SIG-M5 (cell line): ENCODE data around the gene LRRC72.
"Not testable (repeated sequence)": the region's sequence is repeated elsewhere in the genome, so short reads cannot be mapped to it uniquely, and the experiment has no call there.

Source experiments
- DNase-seq: peaks from one replicate; lab custom pipeline; 2025; lab: John Stamatoyannopoulos, UW

The LRRC72 gene

DNA sequence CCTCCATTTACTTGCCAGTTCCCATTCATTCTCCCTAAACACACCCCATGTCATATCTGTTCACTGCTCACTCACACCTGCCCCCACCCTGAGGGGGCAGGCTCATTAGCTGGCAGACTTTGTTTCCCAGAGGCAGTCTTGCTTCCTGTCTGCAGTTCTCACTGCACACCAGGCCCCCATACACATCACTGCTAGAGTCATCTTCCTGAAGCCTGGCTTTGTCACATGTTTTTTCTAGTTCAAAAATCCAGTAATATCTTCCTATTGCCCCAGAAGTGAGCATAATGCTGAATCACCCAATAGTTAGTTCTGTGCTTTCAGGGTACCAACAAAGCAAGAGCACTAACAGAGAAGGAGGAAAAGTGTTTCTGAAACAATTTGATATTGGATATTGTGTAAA, 1.9 kb downstream of the LRRC72 start:
- DNase-seq = no peak

DNA sequence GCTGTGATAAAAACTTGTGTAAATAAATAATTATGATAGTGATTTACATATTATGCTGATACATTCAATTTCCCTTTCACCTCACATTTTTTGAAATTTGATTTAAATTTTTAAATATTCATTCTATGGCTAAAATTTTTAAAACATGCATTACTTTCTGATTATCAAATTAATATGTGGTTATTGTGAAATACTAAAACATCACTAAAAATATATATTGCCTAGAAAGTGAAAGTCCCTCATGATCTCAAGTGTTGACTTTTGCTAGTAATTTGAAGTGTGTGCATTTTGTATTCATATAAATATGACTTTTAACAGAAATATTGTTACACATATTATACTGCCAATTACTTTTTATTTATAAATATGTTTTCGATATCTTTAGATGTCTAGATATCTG, 3.1 kb downstream of the LRRC72 start:
- DNase-seq = no peak

DNA sequence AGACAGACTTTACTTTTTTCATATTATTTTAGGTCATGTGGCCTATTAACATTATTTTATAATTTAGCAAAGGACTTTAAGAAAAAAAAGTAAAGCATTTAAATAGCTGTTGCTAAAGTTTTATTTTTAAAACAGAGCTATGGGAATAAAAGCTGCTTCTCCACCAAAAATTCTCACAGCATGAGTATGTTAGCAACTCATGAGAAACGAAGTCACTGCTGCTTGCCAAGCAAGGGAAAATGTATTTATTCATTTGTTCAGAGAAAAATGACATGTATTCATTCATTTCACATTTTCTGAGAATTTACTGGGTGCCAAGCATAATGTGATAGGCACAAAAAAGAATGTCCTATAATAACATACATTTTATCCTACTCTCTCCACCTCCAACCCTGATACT, 5.1 kb downstream of the LRRC72 start:
- DNase-seq = no peak

DNA sequence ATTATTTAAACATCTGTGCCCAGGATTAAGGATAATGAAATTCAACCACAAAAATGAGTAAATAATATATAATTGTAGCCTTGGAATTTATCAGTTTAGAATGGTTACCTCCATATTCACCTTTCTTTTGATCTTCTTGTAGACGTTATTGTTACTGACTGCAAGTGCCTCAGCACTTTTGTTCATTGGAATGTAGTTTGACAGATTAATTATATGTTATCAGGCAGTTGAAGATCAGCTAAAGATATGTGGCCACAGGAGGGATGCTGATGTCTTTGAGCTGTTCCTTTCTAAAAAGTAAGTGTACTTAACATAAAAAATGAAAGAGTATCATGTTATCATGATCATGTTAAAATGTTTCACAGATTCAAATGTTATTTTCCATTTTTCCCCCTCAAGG, 5.6 kb downstream of the LRRC72 start:
- no peak for DNase-seq

DNA sequence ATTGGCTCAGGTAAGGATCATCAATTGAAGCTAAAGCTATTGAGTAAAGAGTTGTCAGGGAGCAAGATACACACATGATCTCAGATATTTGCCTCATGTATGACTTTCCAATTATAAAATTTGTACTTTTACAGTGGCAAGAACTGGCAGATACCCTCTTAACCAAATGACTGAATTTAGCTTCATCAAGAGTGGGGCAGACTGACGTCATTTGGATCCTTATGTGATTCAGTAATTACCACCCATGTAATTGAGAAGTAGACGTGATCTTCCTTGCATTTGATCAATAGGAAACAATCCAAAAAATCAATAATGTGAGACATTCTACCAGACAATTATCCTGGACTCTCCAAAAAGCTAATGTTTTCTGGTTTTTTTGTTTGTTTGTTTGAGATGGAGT, 8.9 kb downstream of the LRRC72 start:
- no peak for DNase-seq

DNA sequence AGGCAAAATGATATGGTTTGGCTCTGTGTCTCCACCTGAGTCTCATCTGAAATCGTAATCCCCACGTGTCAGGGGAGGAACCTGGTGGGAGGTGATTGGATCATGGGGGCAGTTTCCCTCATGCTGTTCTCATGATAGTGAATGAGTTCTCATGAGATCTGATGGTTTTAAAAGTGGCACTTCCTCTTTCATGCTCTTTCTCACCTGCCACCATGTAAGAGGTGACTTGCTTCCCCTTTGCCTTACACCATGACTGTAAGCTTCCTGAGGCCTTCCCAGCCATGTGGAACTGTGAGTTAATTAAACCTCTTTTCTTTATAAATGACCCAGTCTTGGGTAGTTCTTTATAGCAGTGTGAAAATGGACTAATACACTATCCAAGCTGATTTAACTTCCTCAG, 13.9 kb downstream of the LRRC72 start:
- not testable (repeated sequence) for DNase-seq

DNA sequence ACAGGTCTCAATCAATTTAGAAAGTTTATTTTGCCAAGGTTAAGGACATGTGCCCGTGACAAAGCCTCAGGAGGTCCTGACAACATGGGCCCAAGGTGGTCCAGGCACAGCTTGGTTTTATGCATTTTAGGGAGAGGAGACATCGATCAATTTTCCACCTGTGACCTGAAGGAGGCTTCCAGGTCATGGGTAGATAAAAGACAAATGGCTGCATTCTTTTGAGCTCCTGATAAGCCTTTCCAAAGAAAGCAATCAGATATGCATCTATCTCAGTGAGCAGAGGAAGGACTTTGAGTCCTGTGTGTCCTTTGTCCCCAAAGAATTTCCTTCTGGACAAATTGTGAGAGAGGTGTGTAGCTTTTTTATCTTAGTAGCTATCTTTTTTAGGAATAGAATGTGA, 15.8 kb downstream of the LRRC72 start:
- no peak for DNase-seq

DNA sequence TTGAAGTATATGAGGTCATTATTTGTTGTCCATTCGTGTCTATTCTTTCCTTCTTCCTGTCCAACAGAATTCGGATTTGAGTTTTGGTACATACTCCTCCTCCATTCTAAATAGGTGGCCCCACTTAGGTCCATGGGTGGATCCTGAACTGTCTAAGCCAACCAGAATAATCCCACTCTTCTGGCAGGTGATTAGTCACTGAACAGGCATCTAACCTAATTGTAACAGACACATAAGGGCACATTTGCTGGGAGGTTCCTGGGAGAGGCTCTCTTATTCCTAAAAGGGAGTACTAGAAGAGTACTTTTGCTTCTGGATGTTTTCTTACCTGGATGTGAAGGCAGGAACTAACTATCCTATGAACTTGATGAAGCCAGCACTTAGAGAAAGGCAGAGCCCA, 16.8 kb downstream of the LRRC72 start:
- no peak for DNase-seq

DNA sequence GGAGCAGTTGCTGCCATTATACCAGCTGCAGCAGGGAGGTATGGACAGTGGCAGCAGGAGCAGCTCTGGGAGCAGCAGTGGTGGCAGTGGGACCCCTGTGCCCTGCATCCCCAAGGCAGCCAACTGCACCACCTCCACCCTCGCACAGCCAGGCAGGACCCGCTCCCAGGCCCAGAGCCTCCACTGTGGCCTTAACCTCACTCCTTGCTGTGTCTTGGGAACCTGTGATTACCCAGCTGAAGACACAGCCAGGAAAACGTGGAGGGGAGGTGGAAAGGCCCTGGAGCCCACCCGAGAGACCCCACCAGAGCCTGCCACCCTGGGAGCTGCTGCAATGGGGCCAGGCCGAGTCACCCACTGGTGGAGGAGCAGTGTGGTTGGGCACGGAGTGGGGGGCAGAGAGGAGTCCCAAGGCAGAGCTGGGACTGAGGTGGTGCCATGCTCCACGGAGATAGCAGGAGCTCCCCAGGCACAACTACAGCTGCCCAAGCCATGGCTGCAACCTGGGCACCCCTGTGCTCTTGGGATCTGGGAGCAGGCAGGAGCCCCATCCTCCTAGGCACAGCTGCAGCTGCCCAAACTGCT, 20.4 kb downstream of the LRRC72 start:
- no peak for DNase-seq

DNA sequence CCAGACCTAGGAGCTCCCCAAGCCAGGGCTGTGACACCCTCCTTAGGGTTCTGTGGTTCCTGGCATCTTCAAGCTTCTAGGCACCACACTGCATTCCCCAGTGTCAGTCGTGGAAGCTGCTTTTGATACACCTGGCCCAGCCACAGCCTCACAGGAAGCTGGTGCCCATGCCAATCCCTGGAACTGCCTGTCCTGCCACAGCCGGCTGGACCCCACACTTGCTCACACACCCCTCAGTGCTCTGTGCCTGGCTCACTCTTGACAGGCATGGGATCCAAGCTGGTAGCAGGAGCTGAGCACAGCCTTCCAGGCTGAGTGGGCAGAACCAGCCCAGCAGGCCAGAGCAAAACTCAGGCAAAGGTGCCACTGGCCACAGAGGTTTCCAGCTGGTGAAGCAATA, 21.8 kb downstream of the LRRC72 start:
- DNase-seq = no peak

DNA sequence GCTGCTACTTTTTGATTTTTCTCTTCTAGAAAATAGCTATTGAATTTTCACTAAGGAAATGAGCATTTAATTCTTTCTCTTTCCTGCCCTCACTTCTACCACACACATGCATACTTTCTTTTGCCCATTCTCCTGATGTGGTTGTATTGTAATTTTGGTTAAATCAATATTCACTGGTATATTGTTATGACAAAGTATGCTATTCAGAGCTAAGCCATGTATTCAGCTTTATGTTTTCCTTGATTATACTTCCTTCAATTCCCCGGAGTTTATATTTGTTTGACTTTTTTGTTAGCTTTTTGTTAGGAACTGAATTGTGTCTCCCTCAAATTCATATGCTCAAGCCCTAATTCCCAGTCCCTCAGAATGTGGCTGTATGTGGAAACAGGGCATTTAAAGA, 24.0 kb downstream of the LRRC72 start:
- no peak for DNase-seq

DNA sequence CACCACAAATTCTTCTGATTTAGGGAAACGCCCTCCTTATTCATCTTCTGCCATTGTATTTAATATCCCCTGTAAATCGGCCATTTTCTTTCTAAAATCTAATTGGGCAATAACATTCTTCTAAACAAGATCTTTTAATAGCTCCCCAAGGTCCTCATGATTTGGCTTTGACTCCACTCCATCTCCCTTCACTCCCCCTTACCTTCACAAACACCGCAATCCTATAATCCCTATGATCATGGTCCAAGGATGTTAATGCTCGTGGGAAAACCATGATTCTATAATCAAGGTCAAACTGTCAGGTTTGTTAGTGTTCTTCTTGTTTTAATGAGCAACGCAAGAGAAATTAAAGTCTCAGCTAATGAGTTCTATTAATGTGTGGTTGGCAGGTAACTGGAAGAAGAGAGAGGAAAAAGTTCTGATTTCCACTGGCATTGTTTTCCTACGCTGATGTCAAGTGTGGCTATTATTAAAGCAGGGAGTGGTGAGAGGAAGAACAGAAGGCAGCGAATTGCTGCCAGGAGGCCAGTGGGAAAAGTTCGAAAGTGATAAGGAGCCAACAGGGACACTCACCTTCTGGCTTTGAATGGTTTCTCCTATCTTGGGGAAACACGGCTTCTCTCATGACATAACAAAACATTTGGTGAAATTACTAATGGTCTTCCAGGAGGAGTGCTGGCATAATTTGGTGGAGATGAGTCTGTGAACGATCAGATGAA, 28.1 kb downstream of the LRRC72 start:
- DNase-seq = no peak

DNA sequence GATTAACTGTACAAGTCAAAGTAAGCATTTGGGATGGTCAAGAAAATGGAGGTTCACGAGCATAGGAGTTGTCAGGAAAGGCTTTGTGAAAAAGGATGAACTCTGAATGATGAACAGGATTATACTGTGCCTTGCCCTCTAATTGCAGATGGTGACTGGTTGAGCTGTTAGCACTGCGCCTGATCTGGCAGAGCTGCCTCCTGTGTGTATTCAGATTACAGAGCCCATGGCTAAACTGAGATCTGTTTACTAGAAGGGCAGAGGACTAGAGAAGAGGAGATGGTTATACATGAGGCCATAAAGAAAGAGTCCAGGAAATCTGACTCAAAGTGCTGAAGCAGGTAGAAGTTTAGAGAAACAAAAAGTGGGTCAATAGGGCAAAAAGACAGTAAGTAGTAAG, 29.7 kb downstream of the LRRC72 start:
- DNase-seq = no peak

DNA sequence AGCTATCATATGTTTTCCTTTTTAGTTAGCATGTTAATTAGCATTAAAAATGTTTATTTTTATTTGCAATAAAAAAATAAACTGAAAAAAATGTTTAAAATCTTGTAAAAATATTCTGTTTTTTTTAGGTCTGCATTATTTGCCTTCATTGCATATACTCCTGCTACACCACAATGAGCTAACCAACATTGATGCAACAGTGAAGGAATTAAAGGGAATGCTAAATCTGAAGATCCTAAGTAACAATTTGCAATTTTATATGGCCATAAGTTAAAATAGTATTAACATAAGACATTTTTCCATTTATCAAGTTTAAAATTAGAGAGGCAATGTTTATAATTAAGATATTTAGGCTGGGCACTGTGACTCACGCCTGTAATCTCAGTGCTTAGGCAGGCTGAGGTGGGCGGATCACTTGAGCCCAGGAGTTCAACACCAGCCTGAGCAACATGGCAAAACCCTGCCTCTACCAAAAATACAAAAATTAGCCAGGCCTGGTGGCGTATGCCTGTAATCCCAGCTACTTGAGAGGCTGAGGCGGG, 32.2 kb downstream of the LRRC72 start:
- no peak for DNase-seq

DNA sequence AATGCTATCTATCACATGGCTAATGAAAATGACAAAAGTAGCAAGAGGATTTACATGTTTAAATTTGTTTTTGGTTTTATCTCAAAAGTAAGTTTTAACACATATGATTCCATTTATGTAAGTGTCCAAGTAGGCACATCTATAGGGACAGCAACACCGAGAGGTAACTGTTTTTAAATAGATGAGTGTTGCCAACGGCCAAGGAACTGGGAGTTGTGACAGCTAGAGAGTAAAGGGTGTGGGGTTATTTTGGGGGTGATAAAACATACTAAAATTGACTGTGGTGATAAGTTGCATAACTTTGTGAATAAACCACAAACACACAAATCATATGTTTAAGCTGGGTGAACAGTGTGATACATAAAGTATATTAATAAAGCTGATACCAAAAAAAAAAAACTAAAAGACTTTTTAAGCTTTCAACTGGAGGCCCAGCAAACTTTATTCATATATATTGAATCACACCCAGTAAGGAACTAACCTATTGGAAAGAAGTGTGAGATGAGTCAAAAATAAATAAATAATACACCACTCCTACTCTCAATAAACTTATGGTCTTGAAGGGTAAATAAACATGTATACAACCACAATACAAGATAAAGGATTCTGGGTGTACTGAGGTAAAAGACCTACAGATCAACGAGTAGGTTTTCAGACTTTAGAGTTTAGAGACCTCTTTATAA, 33.0 kb downstream of the LRRC72 start:
- DNase-seq = no peak

DNA sequence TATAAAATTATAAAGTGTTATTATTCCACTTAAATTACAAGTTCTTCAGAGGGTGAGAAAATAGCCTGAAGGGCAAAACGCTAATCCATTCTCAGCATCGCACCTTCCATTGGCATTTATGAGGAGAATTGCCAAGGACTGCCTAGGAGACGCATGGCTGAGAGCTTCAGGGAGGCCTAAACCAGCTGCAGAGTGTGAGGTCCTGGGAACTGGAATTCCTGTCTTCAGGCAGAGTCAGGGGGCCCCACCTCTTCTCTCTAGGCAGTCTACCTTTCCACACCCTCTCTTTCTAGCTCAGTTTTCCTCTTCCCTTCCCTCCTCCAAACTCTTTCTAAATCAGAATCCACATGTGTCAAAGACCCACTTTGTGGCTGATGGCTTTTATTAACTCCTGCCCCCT, 35.3 kb downstream of the LRRC72 start:
- DNase-seq = no peak

DNA sequence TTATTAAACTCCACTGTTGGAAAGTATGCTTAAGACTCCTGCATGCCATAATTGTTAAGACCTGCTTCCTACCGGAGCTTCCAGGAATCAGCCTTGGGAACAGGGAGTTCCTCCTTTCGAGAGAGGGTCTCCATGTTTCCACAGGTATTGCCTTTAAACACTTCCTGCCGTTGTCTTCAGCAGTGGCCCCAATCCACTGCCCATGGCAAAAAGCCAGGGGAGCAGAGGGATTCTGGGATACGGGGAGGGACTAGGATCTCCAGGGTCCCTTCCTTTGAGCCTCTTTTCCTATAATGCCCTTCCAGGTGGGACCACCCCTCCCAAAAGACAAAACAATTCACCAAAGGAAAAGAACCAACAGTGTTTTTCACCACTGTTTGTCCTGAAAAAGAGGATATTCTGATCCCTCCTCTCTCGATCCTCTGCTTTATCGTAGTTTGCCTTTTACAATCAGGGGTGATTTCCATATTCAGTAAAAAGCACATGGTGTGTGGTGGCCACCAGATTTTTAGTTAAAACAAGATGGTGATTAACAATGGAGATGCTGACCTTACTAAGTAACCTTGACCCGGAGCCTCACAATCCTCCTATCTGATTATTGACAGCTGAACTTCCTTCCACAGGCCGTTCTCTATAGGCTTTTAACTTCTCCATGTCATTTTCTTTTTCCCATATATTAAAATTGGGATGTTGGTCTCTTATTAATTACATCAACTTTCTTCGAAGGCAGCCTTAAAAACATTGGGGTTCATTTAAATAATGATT, 36.0 kb downstream of the LRRC72 start:
- no peak for DNase-seq

DNA sequence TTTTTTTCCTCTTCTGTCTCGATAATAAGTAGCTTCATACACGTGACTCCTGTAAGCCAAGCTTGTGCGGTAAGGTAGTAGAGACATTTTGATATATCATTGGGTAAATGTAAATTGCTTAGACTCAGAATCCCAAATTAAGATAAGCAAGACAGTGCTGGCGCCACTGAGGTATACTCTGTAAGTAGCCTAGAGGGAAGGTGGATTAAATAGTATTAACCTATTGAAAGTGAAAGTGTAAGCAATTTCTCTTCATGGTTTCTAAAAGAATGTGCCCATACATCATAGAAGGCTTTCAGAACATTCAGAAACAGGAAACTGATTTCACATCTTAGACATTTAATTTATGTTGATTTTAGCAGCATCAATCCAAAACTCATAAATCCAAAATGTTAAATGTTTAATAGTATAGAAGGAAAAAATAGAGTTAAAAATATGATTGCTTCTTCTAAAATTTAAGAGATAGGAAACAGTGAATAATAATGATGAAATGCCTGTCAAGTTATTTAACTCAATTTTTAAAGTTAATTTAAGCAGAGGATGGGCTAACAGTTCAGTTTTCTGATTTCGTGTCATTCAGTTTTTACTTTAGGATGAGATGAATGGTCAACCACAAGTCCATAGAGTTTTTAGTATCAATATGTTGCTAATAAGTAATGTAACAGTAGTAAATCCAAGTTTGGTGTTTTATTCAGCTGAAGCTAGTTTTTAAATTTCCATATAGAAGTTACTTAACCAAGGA, 36.8 kb downstream of the LRRC72 start:
- no peak for DNase-seq

DNA sequence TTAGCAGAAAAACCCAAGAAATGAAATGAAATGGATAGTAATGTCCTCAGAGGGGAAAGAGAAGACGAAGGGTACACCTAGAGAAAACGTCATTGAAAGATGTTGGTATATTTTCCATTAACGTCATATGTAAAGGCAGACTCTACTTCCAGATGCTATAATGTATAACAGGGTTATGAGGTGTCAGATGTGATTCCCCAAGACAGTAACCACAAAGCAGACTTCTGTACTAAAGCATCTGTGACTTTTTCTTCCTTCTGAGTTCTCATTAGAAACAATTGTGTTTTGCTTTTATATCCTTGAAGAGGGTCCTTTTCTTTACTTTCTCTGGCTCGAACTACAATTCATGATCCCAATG, 37.4 kb downstream of the LRRC72 start:
- no peak for DNase-seq

DNA sequence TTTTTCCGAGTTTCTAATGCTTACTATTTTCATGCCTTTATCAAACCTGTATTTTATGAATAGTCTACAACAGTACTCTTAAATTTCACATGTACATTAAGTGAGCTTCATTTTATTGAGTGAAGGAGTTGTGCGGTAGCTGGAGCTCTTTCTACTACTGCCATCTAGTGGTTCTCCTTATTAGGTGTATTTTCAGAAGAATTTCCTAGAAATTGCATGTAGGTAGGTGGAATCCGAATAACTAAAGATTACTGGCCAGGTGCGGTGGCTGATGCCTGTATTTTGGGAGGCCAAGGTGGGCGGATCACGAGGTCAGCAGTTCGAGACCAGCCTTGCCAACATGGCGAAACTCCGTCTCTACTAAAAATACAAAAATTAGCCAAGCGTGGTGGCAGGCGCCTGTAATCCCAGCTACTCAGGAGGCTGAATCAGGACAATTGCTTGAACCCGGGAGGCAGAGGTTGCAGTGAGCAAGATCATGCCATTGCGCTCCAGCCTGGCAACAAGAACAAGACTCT, 38.3 kb downstream of the LRRC72 start:
- DNase-seq = no peak

DNA sequence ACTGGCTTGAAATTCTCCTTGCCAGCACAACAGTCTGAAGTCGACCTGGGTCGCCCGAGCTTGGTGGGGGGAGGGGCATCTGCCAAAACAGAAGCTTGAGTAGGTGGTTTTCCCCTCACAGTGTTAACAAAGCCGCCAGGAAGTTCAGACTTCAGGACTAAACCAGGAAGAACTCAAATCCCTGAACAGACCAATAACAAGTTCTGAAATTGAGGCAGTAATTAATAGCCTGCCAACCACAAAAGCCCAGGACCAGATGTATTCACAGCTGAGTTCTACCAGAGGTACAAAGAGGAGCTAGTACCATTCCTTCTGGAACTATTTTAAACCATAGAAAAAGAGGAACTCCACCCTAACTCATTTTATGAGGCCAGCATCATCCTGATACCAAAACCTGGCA, 45.3 kb downstream of the LRRC72 start:
- DNase-seq = no peak

DNA sequence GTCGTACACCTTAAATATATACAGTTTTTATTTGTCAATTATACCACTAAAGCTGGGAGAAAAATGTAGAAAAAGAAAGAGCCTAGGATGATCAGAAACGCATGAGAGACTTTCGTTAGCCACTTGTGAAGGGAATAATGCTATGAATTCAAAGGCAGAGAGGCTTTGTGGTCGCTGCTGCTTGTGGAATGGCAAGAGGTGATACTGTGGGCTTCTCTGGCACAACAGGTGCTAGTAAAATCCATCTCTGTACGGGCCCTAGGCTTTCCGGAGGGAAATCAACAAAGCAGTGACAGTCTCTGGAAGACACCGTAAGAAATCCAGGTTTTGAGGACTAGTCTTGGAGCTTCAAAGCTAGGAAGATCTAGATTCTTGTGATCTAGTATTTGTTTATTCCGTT, 52.6 kb downstream of the LRRC72 start:
- DNase-seq = no peak
